ENCODE measurements around the gene NTNG1.

GRCh38 chr1:107247679-107248078, 106.8 kb downstream of the NTNG1 start:
- TF ChIP-seq POLR2A (IDR thresholded peaks at IDR 0.05; ENCODE audit: low read length) (no peak), GATA1 (IDR thresholded peaks at IDR 0.05; ENCODE audit: low read depth, low read length) (no peak)

Data from erythroblast (primary cell).